IPS-NIHi7 (cell line): ENCODE measurements around the gene TADA3.
A peak's percentile ranks its signal among the peaks of the same experiment; 100 is the strongest.

Experiments used
- DNase-seq: peaks from one replicate; pipeline ENCODE4 v3.0.0; 2012; ENCODE audit warnings: mixed read lengths; ENCODE audit errors: extremely low spot score

TADA3 gene

DNA sequence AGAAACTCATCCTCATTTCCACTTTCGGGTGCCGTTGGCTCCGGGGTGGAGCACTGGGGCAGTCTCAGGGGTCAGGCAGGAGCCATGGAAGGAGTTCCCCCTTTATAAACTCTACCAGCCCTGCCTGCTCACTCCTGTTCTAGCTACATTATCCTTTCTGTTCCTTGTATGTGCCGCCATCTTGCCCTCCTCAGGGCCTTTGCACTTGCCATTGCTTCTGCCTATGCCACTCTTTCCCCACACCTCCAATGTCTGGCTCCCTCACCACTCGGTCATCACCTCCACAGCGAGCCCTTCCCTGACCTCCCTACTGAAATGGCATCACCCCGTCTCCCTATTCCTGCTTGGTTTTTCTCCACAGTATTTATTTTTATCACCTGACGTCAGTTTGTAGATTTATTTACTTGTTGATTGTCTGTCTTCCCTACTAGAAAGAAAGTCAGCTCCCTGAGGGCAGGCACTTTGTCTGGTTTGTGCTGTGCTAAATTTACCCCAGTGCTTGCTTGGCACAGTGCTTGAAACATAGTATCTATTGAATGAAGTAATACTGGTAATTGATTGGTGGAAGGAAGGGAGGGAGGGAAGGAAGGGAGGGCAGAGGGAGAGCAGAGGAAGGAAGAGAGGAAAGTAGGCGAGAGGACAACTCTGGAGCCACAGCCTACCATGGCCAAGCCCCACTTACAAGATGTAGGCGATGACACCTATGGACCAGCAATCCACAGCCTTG, 31.3 kb downstream of the TADA3 start:
- no peak for DNase-seq

DNA sequence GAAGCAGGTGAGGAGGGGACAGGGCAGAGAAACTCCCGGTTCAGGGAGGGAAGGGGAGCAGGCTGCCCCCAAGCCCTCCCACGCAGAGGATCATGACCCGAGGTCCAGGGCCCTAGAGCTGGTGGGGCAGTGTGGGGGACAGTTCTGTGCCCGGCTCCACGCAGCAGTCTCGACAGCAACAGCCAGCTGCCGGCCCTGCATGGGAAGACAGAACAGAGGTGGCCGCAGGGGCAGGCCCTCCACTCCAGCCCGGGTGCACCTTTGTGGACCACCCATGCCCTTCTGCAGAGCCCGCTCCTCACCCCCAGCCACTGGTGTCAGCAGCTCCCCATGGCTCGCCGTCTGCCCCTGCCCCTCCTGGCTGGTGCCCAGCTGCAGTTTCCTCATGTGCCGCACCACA, 34.8 kb downstream of the TADA3 start:
- DNase-seq, result no peak

DNA sequence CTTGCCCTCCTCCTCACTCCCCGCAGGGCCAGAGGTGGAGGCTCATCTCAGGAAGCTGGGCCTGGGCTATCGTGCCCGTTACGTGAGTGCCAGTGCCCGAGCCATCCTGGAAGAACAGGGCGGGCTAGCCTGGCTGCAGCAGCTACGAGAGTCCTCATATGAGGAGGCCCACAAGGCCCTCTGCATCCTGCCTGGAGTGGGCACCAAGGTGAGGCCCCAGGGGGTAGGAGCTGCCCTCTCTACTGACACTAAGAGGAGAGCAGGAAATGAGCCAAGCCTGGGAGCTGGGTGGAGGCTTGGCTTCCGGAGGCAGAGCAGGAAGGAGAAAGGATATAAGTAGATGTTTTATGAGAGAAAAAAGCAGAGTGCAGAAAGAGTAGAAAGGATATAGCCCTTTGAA, 37.6 kb downstream of the TADA3 start:
- no peak for DNase-seq

- DNase-seq, result no peak
These were observed 41.5 kb downstream of the TADA3 start for GRCh38 chr3:9750556-9751411.

DNA sequence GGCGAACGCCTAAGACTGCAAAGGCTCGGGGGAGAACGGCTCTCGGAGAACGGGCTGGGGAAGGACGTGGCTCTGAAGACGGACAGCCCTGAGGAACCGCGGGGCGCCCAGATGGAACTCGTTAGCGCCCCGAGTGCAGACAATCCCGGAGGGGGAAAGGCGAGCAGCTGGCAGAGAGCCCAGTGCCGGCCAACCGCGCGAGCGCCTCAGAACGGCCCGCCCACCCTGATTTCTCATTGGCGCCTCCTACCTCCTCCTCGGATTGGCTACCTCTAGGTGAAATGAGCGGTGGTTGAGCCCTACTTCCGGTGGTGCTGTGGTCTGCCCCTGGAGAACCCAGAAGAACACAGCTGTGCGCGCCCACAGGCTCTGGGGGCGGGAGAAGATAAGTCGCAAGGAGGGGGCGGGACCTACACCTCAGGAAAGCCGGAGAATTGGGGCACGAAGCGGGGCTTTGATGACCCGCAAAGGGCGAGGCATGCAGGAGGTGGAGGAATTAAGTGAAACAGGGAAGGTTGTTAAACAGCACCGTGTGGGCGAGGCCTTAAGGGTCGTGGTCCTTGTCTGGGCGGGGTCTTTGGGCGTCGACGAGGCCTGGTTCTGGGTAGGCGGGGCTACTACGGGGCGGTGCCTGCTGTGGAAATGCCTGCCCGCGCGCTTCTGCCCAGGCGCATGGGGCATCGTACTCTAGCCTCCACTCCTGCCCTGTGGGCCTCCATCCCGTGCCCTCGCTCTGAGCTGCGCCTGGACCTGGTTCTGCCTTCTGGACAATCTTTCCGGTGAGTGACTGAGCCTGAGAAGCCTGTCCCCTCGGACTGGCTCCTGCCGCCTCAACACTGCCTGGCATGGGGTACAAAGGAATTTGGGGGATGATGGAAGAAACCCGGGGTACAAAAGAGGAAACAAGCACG, 42.4 kb downstream of the TADA3 start, which contains the start of gene OGG1:
Gene OGG1 (plus strand): TSS at position 308 of the 911 bp plus-strand sequence. CDS start 335 bp downstream, at position 643.
- peak; percentile 99 for DNase-seq

- DNase-seq, result no peak
These were observed 43.0 kb downstream of the TADA3 start for GRCh38 chr3:9749296-9749644.

GRCh38 chr3:9748031-9748430, 44.2 kb downstream of the TADA3 start:
- no peak for DNase-seq

DNA sequence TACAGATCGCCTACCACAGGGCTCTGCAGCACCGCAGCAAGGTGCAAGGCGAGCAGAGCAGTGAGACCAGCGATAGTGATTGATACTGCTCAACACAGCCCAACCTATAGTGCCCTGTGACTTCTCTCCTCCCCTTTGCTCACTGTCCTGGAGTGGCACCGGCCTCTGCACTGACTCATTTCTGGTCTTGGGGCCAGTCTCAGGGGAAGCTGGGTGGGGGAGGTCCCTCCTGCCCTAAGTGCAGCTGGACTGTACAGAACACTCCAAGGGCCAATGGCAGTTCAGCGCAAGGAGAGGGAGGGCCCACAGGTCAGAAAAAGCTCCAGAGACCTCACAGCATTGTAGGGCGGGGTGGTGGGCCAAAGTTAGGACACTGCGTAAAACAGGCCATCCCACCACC, 45.0 kb downstream of the TADA3 start:
- no peak for DNase-seq

GRCh38 chr3:9746330-9746729, 45.9 kb downstream of the TADA3 start:
- no peak for DNase-seq

GRCh38 chr3:9745521-9745920, 46.8 kb downstream of the TADA3 start:
- no peak for DNase-seq

GRCh38 chr3:9744162-9744561, 48.1 kb downstream of the TADA3 start:
- no peak for DNase-seq

DNA sequence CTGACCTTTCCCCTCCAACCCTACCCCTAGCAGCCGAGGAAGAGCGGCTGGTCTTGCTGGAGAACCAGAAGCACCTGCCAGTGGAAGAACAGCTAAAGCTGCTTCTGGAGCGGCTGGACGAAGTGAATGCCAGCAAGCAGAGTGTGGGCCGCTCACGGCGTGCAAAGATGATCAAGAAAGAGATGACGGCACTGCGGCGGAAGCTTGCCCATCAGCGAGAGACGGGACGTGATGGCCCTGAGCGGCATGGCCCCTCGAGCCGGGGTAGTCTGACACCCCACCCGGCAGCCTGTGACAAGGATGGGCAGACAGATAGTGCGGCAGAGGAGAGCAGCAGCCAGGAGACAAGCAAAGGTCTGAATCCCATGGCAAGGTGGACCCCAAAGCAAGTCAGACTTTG, 48.7 kb downstream of the TADA3 start:
- DNase-seq, result no peak

DNA sequence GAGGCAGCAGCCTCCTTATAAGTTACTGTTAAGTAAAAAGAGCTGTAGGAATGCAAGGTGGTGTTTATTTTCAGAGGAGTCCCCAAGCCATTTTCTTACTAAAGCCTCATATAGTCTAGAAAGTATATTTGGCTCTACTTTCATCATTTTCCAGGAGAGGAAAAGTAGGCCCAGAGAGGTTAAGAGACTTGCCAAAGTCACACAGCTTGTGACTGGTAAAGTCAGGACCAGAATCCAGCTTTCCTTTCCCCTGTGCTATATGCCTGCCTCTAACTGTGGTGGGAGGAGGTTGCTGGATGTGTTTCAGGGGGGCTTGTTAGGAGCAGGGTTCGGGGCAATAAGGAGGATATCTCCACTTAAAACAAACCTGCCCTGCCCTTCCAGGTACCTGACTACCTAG, 49.7 kb downstream of the TADA3 start:
- no peak for DNase-seq

GRCh38 chr3:9739181-9739580, 53.1 kb downstream of the TADA3 start:
- no peak for DNase-seq

DNA sequence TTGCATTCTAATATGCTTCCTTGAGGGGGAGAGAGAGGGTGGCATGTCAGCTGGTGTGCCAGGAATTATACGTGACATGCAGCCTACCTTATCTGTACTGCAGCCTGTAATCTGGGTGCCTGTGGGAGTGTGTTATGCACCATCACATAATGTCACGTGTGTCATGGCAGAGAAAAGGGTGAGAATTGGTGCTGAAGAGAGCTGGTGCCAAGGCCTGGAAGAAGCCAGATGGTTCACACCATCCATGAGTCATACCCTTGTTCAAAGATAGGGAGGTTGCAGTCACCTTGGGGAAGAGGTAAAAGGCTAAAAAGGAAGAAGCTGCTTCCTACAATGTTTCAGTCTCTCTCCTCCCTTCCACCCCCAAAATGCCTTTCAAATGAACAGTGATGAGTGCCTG, 55.4 kb downstream of the TADA3 start:
- DNase-seq, result no peak

DNA sequence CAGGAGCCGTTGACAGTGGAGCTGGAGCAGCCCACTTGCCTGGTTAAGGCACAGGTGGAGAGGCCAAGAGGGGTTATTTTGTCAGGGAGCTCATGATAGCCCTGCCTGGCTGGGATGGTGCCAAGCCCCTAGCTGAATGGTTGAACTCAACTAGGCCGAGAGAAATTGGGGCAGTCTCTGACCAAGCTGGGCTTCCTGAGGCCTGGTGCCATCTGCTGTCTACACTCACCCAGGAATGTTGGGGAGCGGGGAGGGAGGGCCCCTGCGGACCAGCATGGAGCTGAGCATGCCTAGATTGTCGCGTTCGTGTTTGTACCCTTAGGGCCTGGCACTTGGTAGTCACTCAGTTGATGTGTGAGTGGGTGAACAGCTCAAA, 59.5 kb downstream of the TADA3 start:
- no peak for DNase-seq

- DNase-seq, result peak; percentile 31
These were observed 60.1 kb downstream of the TADA3 start for GRCh38 chr3:9732080-9732739.

GRCh38 chr3:9731206-9732079, 60.8 kb downstream of the TADA3 start, which contains the start of gene BRPF1:
Gene BRPF1 (plus strand): TSS chr3:9731735. CDS start chr3:9734141, 2,406 bp downstream.
- DNase-seq, result peak; percentile 100

DNA sequence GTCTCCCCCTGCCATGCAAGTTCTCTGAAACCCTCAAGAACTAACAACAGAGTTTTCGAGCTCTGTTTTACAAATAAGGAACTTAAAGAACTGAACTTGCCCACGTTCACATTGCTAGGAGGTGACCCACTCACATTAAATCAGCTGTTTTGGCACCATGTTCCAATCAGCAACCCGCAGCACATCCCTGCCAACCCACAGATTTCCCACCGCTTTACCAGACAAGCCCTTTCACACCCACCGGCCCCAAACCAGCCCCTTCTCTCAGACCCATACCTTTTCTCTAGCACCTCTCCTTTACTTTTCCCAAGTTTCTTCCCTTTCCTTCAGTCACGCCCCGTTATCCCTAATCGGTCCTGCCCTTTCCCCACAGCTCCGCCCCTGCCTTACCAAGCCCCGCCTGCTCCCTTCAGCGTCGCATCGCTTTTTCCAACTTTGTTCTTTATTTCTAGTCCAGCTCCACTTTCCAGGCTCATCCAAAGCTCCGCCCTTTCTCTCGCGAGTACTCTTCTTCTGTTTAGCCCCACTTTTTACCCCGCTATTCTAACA, 61.5 kb downstream of the TADA3 start:
- peak; percentile 84 for DNase-seq
